ENCODE results near the gene MYBPHL. TPM values are rescaled to one million over a fixed set of nuclear protein-coding genes. Genes with fewer than 3 reads are reported as not detected.

Gene MYBPHL
- polyA plus RNA-seq, 1 of the 3 experiments (the other 2 are of a cell fraction), result 0.07 TPM

DNA sequence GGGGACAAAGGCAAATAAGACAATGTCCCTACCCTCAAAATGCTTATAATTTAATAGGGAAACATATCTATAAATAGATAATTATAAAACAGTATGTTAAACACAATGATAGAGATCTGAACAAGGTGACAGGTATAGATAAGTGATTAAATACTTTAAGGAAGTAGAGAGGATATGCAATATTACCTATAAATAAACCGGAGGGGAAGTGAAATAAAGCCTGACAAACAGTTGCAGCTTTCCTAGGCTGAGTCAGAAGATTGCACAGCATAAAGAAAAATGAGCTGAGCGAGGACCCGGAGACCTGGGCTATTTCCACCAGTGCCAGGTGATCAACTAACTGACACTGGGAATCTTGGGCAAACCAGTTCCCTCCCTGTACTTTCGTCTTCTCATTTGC, 12.3 kb downstream of the MYBPHL start:
- no peaks in the 10 kb centered on the region for H3K9me3 ChIP-seq
- H3K27ac ChIP-seq (ENCODE audit: low read depth in 2 of 2, low read length in 1 of 2), result no peak overlapping the region
- H3F3A ChIP-seq (replicated peaks; ENCODE audit: insufficient read depth), result peaks cover 9% of the 10 kb centered on the region
- no peaks in the 10 kb centered on the region for H3K79me2 ChIP-seq (ENCODE audit: insufficient read depth)
- no peak overlapping the region for H3K4me3 ChIP-seq (ENCODE audit: low read depth in 2 of 2, low read length in 1 of 2)
- H3K9ac ChIP-seq, result no peak overlapping the region
- H2AFZ ChIP-seq (ENCODE audit: low read depth), result no peak overlapping the region
- no peak overlapping the region for H3K4me2 ChIP-seq
- no peaks in the 10 kb centered on the region for H3K27me3 ChIP-seq (ENCODE audit: insufficient read depth)
- H4K20me1 ChIP-seq (ENCODE audit: insufficient read depth), result no peaks in the 10 kb centered on the region
- H3K9me2 ChIP-seq, result no peaks in the 10 kb centered on the region
- POLR2A ChIA-PET, result no interaction called here
- DNase-seq, result no peak
- peaks cover 7 to 18% of the 10 kb centered on the region in 2 experiments for H3K4me1 ChIP-seq (ENCODE audit: control insufficient read depth in 1 of 2, insufficient read depth in 2 of 2, low read depth in 1 of 2, low read length in 1 of 2)
- TF ChIP-seq, protein P1, sequence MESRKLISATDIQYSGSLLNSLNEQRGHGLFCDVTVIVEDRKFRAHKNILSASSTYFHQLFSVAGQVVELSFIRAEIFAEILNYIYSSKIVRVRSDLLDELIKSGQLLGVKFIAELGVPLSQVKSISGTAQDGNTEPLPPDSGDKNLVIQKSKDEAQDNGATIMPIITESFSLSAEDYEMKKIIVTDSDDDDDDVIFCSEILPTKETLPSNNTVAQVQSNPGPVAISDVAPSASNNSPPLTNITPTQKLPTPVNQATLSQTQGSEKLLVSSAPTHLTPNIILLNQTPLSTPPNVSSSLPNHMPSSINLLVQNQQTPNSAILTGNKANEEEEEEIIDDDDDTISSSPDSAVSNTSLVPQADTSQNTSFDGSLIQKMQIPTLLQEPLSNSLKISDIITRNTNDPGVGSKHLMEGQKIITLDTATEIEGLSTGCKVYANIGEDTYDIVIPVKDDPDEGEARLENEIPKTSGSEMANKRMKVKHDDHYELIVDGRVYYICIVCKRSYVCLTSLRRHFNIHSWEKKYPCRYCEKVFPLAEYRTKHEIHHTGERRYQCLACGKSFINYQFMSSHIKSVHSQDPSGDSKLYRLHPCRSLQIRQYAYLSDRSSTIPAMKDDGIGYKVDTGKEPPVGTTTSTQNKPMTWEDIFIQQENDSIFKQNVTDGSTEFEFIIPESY (IDR thresholded peaks at IDR 0.05; ENCODE audit: borderline replicate concordance, low read depth), result no peak
- TF ChIP-seq POLR2AphosphoS5 (IDR thresholded peaks at IDR 0.05; ENCODE audit: low read depth, low read length) (no peak), FOSL2 (IDR thresholded peaks at IDR 0.05; ENCODE audit: borderline replicate concordance, low read depth) (no peak), FOXM1 (IDR thresholded peaks at IDR 0.05; ENCODE audit: low read depth) (no peak), RCOR1 (IDR thresholded peaks at IDR 0.05; ENCODE audit: low read length) (no peak), SMC3 (IDR thresholded peaks at IDR 0.05; ENCODE audit: low read depth, low read length) (no peak), RFX5 (IDR thresholded peaks at IDR 0.05; ENCODE audit: low read length) (no peak), GATA2 (CRISPR knock-in tag; IDR thresholded peaks at IDR 0.05) (no peak)
- TF ChIP-seq, protein P2, sequence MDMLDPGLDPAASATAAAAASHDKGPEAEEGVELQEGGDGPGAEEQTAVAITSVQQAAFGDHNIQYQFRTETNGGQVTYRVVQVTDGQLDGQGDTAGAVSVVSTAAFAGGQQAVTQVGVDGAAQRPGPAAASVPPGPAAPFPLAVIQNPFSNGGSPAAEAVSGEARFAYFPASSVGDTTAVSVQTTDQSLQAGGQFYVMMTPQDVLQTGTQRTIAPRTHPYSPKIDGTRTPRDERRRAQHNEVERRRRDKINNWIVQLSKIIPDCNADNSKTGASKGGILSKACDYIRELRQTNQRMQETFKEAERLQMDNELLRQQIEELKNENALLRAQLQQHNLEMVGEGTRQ (IDR thresholded peaks at IDR 0.05; ENCODE audit: borderline replicate concordance, low read depth, low read length), result no peak
- TF ChIP-seq, protein P3, sequence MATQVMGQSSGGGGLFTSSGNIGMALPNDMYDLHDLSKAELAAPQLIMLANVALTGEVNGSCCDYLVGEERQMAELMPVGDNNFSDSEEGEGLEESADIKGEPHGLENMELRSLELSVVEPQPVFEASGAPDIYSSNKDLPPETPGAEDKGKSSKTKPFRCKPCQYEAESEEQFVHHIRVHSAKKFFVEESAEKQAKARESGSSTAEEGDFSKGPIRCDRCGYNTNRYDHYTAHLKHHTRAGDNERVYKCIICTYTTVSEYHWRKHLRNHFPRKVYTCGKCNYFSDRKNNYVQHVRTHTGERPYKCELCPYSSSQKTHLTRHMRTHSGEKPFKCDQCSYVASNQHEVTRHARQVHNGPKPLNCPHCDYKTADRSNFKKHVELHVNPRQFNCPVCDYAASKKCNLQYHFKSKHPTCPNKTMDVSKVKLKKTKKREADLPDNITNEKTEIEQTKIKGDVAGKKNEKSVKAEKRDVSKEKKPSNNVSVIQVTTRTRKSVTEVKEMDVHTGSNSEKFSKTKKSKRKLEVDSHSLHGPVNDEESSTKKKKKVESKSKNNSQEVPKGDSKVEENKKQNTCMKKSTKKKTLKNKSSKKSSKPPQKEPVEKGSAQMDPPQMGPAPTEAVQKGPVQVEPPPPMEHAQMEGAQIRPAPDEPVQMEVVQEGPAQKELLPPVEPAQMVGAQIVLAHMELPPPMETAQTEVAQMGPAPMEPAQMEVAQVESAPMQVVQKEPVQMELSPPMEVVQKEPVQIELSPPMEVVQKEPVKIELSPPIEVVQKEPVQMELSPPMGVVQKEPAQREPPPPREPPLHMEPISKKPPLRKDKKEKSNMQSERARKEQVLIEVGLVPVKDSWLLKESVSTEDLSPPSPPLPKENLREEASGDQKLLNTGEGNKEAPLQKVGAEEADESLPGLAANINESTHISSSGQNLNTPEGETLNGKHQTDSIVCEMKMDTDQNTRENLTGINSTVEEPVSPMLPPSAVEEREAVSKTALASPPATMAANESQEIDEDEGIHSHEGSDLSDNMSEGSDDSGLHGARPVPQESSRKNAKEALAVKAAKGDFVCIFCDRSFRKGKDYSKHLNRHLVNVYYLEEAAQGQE (IDR thresholded peaks at IDR 0.05; ENCODE audit: low read depth, low read length), result no peak
- TF ChIP-seq, protein P4, sequence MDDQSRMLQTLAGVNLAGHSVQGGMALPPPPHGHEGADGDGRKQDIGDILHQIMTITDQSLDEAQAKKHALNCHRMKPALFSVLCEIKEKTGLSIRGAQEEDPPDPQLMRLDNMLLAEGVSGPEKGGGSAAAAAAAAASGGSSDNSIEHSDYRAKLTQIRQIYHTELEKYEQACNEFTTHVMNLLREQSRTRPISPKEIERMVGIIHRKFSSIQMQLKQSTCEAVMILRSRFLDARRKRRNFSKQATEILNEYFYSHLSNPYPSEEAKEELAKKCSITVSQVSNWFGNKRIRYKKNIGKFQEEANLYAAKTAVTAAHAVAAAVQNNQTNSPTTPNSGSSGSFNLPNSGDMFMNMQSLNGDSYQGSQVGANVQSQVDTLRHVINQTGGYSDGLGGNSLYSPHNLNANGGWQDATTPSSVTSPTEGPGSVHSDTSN (IDR thresholded peaks at IDR 0.05), result no peak
- H3K36me3 ChIP-seq (replicated peaks in 1 of 2; ENCODE audit: control insufficient read depth in 1 of 2, insufficient read depth in 2 of 2, low read length in 1 of 2), result no peaks in the 10 kb centered on the region
- 89% methylated on average over 4 of the region's 4 CpGs for WGBS (ENCODE audit: low lambda C conversion rate)
- CTCF ChIA-PET, result no interaction called here
